Daoy (cell line): Measurements from ENCODE around the gene CNGB1. TPM values are rescaled to one million over a fixed set of nuclear protein-coding genes. Genes with fewer than 3 reads are reported as not detected.
"Not testable (repeated sequence)": the region's sequence is repeated elsewhere in the genome, so short reads cannot be mapped to it uniquely, and the experiment has no call there.

Experiments
- DNase-seq: peaks from one replicate; pipeline ENCODE4 v3.0.0-alpha.2; 2015; ENCODE audit warnings: low read depth
- total RNA-seq: library from RNA; depleted of rRNA; stranded (reverse); fragments of >200 nt; shearing (Covaris generic); gene quantifications from 2 replicates; pipeline ENCODE4 v1.2.3, GENCODE V29; 2014

CNGB1 gene
- total RNA-seq, 1 experiment from 2014 or later, result under 0.01 TPM

- DNase-seq, result no peak
These were observed 64.3 kb downstream of the CNGB1 start for GRCh38 chr16:57906382-57907316.

- DNase-seq, result no peak
These were observed 66.8 kb downstream of the CNGB1 start for GRCh38 chr16:57904101-57904500.

GRCh38 chr16:57903656-57904055 lies 67.3 kb downstream of the CNGB1 start:
- no peak for DNase-seq

DNA sequence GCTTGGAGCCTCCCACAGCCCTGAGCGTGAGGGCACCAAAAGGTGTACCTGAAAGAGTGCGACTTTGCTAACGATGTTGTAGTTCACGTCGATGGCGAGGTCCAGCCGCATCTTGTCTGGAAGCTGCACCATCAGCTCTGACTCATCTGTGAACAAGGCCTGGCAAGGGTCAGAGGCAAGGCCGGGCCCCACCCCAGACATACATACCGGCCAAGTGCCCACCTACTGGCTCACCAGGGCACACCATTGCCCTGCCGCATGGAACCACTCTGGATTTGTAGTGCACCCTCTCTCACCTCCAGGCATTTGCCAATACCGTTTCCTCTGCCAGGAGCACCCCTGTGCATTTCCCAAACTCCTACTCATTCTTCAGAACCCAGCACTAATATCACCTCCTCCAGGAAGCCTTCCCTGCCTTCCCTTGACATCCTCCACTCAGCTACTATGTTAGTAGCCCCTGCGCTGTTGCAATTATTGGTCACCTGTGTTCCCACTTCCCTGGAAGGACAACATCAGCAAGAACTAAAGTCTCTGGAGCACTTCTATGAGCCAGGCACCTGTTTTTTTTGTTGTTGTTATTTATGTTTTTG lies 69.4 kb downstream of the CNGB1 start:
- peak; percentile 17 for DNase-seq

GRCh38 chr16:57900796-57901479 lies 70.0 kb downstream of the CNGB1 start:
- no peak for DNase-seq

GRCh38 chr16:57899771-57900661 lies 70.9 kb downstream of the CNGB1 start:
- peak; percentile 67 for DNase-seq

DNA sequence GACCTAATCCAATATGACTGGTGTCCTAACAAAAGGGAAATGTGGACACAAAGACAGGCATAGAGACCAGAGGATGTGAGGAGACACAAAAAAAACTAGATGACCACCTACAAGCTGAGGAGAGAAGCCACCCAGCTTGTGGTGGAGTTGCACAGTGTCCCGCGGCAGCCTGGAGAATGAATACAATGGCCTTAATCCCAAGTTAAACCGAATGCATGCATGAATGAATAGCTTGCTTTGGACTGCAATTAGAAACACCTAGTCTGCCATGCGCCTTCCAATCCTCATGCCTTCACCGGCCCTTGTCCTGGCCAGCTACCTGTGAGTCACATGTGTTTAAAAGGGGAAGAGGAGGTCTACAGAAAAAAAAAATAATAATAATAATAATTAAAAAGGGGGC lies 72.0 kb downstream of the CNGB1 start:
- no peak for DNase-seq

DNA sequence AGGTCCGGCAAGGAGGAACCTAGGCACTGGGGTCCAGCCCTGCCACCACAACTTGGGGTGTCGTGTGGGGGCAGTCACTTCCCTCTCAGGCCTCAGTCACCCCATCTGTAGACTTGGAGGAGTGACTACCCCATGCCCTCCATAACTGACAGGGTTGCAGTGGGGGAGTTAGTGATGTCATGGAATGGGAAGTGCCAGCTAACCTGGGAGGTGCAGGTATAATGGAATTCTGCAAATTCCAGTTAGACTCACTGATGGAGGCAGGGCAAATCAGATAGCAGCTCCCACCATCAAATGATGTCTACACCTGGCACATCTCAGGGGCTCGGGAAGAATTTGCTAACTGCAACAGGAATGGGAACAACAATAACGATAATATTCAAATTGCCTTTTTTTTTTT lies 72.9 kb downstream of the CNGB1 start:
- DNase-seq, result no peak

GRCh38 chr16:57897053-57897784 lies 73.7 kb downstream of the CNGB1 start:
- DNase-seq, result no peak

DNA sequence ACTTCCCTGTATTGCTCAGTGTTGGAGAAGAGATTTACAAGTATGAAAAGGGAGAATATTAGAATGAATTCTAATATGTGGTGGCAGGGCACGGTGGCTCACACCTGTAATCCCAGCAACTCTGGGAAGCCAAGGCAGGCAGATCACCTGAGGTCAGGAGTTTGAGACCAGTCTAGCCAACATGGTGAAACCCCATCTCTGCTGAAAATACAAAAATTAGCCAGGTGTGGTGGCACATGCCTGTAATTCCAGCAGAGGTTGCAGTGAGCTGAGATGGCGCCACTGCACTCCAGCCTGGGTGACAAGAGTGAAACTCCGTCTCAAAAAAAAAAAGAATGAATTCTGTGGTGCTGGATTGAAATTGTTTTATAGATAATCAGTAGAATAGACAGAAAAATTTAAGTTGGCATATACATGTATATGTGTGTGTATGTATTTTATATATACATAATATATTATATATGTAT lies 75.8 kb downstream of the CNGB1 start:
- not testable (repeated sequence) for DNase-seq

DNA sequence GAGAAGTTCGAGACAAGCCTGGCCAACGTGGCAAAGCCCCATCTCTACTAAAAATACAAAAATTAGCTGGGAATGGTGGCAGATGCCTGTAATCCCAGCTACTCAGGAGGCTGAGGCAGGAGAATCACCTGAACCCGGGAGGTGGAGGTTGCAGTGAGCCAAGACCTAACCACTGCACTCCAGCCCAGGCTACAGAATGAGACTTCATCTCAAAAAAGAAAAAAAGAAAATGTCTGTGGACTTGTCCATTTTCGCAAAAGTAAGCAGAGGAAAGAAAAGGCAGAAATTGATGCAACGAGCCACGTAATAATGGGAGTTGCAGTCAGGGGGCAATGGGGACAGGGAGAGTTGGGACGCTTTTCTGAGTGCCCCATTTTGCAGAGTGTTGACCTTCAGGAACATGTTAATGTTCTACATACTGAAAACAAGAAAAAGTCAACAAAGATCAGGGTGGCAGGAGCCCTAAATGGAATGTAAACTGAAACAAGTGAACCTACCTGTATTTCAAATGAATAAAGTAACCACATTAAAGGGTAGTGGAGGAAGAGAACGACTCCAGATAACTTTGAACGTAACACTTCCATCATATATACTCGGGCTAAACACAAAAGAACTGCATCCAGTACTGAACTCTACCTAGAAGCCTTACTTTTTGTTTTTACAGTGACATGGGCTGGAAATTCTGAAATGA lies 76.4 kb downstream of the CNGB1 start:
- no peak for DNase-seq

GRCh38 chr16:57893559-57894389 lies 77.2 kb downstream of the CNGB1 start:
- DNase-seq, result peak; percentile 68

GRCh38 chr16:57893217-57893558 lies 77.7 kb downstream of the CNGB1 start:
- DNase-seq, result no peak

DNA sequence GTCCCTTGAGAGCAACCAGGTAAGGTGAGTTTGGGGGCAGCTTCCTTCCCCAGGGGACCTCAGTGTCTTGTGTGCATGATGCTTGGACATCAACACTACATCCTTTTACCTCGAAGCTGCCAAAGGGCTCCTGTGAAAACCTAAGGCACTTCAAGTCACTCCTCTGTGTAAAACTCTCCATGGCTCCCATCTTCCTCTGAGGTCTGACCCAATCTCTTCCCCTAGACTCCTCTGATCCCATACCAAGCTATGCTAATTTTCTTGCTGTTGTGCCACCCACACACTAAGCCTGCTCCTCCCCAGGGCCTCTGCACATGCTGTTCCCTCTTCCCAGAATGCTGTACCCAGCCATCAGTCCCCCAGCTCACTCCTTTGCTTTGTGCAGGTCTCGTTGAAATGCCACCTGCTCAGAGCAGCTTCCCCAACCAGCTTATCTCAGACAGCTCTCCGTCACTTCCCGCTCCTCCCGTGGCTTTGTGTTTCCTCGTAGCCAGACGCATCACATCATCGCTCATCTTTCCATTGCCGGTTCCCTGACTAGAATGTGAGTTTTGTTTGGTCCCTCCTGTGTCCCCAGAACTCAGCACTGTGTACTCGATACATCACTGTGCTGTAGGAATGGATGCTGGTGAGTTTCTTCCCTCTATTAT lies 78.4 kb downstream of the CNGB1 start:
- DNase-seq, result peak; percentile 42

GRCh38 chr16:57892041-57892440 lies 78.9 kb downstream of the CNGB1 start:
- DNase-seq, result peak; percentile 90

DNA sequence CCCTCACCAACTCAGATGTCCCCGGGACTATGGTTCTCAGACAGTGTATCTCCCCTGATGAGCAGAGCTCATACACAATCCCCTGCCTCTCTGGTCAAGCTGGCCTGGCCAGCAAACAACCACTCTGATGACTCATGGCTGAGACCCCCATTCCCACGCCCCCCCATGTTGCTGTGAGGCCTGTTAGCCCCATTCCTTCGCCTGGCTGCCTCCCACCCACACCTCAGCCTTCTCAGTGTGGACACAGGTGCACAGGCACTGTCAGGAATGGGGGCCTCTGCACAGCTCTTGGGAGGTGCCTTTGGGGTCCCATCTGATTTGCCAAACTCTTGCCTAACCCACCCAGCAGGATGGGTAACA lies 80.2 kb downstream of the CNGB1 start:
- no peak for DNase-seq

DNA sequence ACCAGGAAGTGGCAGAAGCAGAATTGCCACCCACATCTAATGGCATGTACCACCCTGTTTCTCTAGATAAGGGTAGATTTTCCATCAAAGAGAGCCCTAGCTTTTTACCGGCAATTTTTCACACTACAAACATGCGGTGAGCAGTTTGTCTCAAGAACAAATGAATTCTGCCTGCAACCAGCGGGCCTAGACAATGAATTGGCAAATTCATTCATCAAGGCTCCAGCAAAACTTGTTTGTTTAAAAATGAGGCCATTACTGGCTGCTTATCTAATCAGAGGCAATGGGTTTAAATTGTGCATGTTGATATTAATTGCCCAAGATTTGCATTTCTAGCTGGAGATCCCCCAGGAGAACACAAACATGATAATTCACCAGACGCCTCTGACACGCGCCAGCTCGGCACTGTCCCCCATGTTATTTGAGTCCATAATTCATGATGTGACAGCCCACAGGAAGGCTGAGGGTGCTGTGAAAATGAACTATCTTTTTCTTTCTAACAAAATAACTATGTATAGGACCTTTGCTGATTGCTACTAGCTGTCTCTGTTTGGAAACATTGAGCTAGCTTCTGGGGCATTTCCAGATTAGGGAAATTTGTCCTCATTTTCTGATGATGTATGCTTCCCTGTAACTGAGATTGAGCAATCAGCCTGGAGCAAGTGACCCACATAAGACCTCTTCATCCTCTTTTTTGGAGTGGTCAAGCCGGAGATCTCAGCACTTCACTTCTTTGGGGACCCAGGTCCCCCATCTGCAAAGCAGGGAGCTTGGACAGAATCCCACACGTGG lies 80.8 kb downstream of the CNGB1 start:
- no peak for DNase-seq

DNA sequence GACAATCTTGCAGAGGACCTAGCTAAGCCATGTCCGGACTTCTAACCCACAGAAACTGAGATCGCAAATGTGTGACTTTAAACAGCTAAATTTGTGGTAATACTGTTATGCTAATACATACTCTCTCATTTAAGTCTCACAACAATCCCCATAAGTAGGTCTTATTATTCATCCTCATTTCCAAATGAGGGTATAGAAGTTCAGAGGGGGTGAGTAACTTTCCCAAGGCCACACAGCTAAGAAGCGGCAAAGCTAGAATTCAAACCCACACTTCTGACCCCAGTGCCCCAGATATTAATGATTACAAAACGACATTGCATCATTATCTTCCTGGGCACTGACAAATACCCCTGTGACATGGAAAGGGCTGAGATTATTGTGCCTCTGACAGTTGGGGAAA lies 81.4 kb downstream of the CNGB1 start:
- DNase-seq, result no peak
